ENCODE data around the gene SPN.
"Not testable (repeated sequence)": the region's sequence is repeated elsewhere in the genome, so short reads cannot be mapped to it uniquely, and the experiment has no call there.

Gene SPN

DNA sequence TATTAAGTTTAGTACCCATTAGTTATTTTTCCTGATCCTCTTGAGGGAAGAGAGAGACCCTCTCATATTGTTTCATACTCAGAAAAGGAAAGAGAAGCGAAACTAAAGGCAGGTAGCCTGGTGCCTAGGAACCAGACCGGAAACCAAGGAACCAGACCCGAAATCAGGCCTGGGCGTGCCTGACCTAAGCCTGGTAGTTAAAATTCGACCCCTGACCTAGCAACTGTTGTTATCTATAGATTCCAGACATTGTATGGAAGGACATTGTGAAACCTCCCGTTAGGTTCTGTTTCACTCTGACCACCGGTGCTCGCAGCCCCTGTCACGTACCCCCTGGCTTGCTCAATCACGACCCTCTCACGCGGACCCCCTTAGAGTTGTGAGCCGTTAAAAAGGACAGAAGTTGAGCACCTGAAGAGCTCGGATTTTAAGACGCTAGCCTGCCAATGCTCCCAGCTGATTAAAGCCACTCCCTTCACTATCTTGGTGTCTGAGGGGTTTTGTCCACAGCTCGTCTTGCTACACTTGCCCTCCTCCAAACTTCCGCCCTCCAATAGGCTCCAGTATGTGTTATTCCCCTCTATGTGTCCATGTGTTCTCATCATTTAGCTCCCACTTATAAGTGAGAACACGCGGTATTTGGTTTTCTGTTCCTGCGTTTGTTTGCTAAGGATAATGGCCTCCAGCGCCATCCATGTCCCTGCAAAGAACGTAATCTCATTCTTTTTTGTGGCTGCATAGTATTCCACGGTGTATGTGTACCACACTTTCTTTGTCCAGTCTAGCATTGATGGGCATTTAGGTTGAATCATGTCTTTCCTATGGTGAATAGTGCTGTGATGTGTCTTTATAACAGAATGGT is 26.7 kb downstream of the SPN start:
- H3K27ac ChIP-seq (replicated peaks); DNase-seq (ENCODE audit: low read depth in 1 of 2, low spot score in 1 of 2); H3K4me3 ChIP-seq (replicated peaks; ENCODE audit: insufficient read depth, low read length); H3K27me3 ChIP-seq (ENCODE audit: insufficient read depth, poor library complexity, severe bottlenecking): not testable (repeated sequence)

DNA sequence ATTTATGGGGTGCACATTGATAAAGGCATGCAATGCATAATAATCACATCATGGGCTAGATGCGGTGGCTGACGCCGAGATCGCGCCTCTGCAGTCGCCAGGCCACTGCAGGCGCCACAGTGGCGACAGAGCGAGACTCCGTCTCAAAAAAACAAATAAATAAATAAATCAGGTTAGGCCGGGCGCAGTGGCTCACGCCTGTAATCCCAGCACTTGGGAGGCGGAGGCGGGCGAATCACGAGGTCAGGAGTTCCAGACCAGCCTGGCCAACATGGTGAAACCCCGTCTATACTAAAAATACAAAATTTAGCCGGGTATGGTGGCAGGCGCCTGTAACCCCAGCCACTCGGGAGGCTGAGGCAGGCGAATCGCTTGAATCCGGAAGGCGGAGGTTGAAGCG is 29.6 kb downstream of the SPN start:
- not testable (repeated sequence) for DNase-seq (ENCODE audit: low read depth in 1 of 2, low spot score in 1 of 2); H3K4me3 ChIP-seq (replicated peaks; ENCODE audit: insufficient read depth, low read length); H3K27ac ChIP-seq (replicated peaks); H3K27me3 ChIP-seq (ENCODE audit: insufficient read depth, poor library complexity, severe bottlenecking)

DNA sequence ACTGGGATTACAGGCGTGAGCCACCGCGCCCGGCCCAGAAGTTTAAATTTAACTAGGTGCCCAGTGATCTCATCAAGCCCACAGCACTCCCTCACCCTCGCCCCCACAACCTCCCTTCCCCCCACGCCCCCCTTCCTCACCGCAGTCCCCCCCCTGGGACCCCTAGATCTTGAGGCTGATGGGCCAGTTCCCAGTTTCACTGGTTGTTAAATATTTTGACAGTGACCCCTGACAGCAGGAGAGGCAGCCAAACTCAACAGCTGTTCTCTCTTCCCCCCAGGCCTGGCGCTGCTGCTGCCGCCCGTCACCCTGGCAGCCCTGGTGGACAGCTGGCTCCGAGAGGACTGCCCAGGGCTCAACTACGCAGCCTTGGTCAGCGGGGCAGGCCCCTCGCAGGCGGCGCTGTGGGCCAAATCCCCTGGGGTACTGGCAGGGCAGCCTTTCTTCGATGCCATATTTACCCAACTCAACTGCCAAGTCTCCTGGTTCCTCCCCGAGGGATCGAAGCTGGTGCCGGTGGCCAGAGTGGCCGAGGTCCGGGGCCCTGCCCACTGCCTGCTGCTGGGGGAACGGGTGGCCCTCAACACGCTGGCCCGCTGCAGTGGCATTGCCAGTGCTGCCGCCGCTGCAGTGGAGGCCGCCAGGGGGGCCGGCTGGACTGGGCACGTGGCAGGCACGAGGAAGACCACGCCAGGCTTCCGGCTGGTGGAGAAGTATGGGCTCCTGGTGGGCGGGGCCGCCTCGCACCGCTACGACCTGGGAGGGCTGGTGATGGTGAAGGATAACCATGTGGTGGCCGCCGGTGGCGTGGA is 31.5 kb downstream of the SPN start:
- no peak for DNase-seq (ENCODE audit: low read depth in 1 of 2, low spot score in 1 of 2)
- TF ChIP-seq SPI1 (IDR thresholded peaks at IDR 0.05; ENCODE audit: borderline replicate concordance, low read depth) (no peak), GABPA (IDR thresholded peaks at IDR 0.05; ENCODE audit: low read depth) (no peak), POLR2AphosphoS5 (IDR thresholded peaks at IDR 0.05; ENCODE audit: low read depth) (no peak)
- TF ChIP-seq, protein P1, sequence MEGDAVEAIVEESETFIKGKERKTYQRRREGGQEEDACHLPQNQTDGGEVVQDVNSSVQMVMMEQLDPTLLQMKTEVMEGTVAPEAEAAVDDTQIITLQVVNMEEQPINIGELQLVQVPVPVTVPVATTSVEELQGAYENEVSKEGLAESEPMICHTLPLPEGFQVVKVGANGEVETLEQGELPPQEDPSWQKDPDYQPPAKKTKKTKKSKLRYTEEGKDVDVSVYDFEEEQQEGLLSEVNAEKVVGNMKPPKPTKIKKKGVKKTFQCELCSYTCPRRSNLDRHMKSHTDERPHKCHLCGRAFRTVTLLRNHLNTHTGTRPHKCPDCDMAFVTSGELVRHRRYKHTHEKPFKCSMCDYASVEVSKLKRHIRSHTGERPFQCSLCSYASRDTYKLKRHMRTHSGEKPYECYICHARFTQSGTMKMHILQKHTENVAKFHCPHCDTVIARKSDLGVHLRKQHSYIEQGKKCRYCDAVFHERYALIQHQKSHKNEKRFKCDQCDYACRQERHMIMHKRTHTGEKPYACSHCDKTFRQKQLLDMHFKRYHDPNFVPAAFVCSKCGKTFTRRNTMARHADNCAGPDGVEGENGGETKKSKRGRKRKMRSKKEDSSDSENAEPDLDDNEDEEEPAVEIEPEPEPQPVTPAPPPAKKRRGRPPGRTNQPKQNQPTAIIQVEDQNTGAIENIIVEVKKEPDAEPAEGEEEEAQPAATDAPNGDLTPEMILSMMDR (IDR thresholded peaks at IDR 0.05; ENCODE audit: insufficient read depth, low read length) = no peak
- TF ChIP-seq, protein P2, sequence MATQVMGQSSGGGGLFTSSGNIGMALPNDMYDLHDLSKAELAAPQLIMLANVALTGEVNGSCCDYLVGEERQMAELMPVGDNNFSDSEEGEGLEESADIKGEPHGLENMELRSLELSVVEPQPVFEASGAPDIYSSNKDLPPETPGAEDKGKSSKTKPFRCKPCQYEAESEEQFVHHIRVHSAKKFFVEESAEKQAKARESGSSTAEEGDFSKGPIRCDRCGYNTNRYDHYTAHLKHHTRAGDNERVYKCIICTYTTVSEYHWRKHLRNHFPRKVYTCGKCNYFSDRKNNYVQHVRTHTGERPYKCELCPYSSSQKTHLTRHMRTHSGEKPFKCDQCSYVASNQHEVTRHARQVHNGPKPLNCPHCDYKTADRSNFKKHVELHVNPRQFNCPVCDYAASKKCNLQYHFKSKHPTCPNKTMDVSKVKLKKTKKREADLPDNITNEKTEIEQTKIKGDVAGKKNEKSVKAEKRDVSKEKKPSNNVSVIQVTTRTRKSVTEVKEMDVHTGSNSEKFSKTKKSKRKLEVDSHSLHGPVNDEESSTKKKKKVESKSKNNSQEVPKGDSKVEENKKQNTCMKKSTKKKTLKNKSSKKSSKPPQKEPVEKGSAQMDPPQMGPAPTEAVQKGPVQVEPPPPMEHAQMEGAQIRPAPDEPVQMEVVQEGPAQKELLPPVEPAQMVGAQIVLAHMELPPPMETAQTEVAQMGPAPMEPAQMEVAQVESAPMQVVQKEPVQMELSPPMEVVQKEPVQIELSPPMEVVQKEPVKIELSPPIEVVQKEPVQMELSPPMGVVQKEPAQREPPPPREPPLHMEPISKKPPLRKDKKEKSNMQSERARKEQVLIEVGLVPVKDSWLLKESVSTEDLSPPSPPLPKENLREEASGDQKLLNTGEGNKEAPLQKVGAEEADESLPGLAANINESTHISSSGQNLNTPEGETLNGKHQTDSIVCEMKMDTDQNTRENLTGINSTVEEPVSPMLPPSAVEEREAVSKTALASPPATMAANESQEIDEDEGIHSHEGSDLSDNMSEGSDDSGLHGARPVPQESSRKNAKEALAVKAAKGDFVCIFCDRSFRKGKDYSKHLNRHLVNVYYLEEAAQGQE (IDR thresholded peaks at IDR 0.05; ENCODE audit: insufficient replicate concordance, low read depth) = no peak
- no peak overlapping the region for H3K4me3 ChIP-seq (replicated peaks; ENCODE audit: insufficient read depth, low read length)
- H3K27ac ChIP-seq (replicated peaks) = no peak overlapping the region
- H3K27me3 ChIP-seq (ENCODE audit: insufficient read depth, poor library complexity, severe bottlenecking) = no peaks in the 10 kb centered on the region

DNA sequence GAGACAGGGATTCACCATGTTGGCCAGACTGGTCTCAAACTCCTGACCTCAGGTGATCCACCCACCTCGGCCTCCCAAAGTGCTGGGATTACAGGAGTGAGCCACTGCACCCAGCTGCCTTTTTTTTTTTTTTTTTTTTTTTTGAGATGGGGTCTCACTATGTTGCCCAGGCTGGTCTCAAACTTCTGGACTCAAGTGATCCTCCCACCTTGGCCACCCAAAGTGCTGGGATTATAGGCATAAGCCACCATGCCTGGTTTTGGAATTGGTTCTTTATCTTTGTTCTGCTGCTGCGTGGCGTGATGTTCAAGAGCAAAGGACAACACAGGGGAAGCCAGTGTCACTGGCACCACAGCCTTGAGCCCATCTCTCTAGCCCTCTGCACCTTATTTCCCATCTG is 32.6 kb downstream of the SPN start:
- H3K4me3 ChIP-seq (replicated peaks; ENCODE audit: insufficient read depth, low read length); H3K27ac ChIP-seq (replicated peaks); H3K27me3 ChIP-seq (ENCODE audit: insufficient read depth, poor library complexity, severe bottlenecking); DNase-seq (ENCODE audit: low read depth in 1 of 2, low spot score in 1 of 2): not testable (repeated sequence)

DNA sequence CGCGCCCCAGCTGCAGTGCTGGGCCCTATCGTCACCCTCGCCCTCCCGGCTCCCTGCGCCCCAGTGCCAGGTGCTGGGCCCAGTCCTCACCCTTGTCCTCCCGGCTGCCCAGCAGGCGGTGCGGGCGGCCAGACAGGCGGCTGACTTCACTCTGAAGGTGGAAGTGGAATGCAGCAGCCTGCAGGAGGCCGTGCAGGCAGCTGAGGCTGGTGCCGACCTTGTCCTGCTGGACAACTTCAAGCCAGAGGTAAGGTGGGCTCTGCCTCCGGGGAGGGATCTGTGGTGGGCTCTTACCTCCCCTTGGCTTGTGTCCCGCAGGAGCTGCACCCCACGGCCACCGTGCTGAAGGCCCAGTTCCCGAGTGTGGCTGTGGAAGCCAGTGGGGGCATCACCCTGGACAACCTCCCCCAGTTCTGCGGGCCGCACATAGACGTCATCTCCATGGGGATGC is 33.9 kb downstream of the SPN start:
- Histone ChIP-seq H3K27ac (replicated peaks) (no peak overlapping the region), H3K4me3 (replicated peaks; ENCODE audit: insufficient read depth, low read length) (no peak overlapping the region), H3K27me3 (ENCODE audit: insufficient read depth, poor library complexity, severe bottlenecking) (no peaks in the 10 kb centered on the region)
- no peak for DNase-seq (ENCODE audit: low read depth in 1 of 2, low spot score in 1 of 2)
- TF ChIP-seq, protein P1 (IDR thresholded peaks at IDR 0.05; ENCODE audit: insufficient read depth, low read length) = no peak

DNA sequence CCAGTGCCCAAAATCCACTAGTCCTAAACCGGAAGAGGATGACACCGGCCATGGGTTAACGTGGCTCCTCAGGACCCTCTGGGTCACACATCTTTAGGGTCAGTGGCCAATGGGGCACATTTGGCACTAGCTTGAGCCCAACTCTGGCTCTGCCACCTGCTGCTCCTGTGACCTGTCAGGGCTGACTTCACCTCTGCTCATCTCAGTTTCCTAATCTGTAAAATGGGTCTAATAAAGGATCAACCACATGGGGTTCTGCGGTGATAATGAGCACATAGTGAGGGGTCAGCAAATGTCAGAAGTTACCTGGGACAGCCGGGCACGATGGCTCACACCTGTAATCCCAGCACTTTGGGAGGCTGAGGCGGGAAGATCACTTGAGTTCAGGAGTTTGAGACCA is 34.3 kb downstream of the SPN start:
- Histone ChIP-seq H3K4me3 (replicated peaks; ENCODE audit: insufficient read depth, low read length) (no peak overlapping the region), H3K27ac (replicated peaks) (no peak overlapping the region), H3K27me3 (ENCODE audit: insufficient read depth, poor library complexity, severe bottlenecking) (no peaks in the 10 kb centered on the region)
- no peak for DNase-seq (ENCODE audit: low read depth in 1 of 2, low spot score in 1 of 2)
- TF ChIP-seq SPI1 (IDR thresholded peaks at IDR 0.05; ENCODE audit: borderline replicate concordance, low read depth) (no peak), GABPA (IDR thresholded peaks at IDR 0.05; ENCODE audit: low read depth) (no peak), POLR2AphosphoS5 (IDR thresholded peaks at IDR 0.05; ENCODE audit: low read depth) (no peak)
- TF ChIP-seq, protein P1 (IDR thresholded peaks at IDR 0.05; ENCODE audit: insufficient read depth, low read length) = no peak
- TF ChIP-seq, protein P2 (IDR thresholded peaks at IDR 0.05; ENCODE audit: insufficient replicate concordance, low read depth) = no peak
